SK-N-SH treated with all-trans-retinoic acid at 6 μM for 48 hours (cell line): ENCODE measurements around the gene CASP9.

Experiments used
- ATAC-seq: fragments of 200-7000 bp; cut with Tn5 transposase; 3 replicates; pipeline ENCODE4 v1.9.1; 2020; ENCODE audit warnings: mild to moderate bottlenecking, moderate library complexity
- BACH2 ChIP-seq: fragments of 250-450 bp; sonication (Bioruptor Pico); IDR thresholded peaks from 2 replicates; pipeline ENCODE4 v1.9.0; 2021; ENCODE audit warnings: mild to moderate bottlenecking, borderline replicate concordance
- CSDC2 ChIP-seq: fragments of 250-450 bp; sonication (Bioruptor Pico); IDR thresholded peaks from 2 replicates; pipeline ENCODE4 v1.5.0; 2020; ENCODE audit warnings: mild to moderate bottlenecking, moderate library complexity
- ESRRG ChIP-seq: fragments of 250-450 bp; sonication (Bioruptor Pico); IDR thresholded peaks from 2 replicates; pipeline ENCODE4 v1.6.1; 2021; ENCODE audit warnings: mild to moderate bottlenecking
- GLIS3 ChIP-seq: fragments of 250-450 bp; sonication (Bioruptor Pico); IDR thresholded peaks from 2 replicates; pipeline ENCODE4 v1.5.0; 2020; ENCODE audit warnings: mild to moderate bottlenecking, moderate library complexity
- ISL1 ChIP-seq: fragments of 250-450 bp; sonication (Bioruptor Pico); IDR thresholded peaks from 2 replicates; pipeline ENCODE4 v2.1.2; 2022; ENCODE audit warnings: mild to moderate bottlenecking, moderate library complexity
- OSR1 ChIP-seq: fragments of 250-450 bp; sonication (Bioruptor Pico); IDR thresholded peaks from 2 replicates; pipeline ENCODE4 v1.8.0; 2022; ENCODE audit warnings: moderate library complexity, mild to moderate bottlenecking, inconsistent platforms
- PPARA ChIP-seq: fragments of 250-450 bp; sonication (Bioruptor Pico); IDR thresholded peaks from 2 replicates; pipeline ENCODE4 v1.5.0; 2020; ENCODE audit warnings: mild to moderate bottlenecking, borderline replicate concordance
- SNAI2 ChIP-seq: fragments of 250-450 bp; sonication (Bioruptor Pico); IDR thresholded peaks from 2 replicates; pipeline ENCODE4 v1.5.0; 2020; ENCODE audit warnings: mild to moderate bottlenecking, moderate library complexity
- TCF4 ChIP-seq: fragments of 250-450 bp; sonication (Bioruptor Pico); IDR thresholded peaks from 2 replicates; pipeline ENCODE4 v1.8.0; 2021; ENCODE audit warnings: mild to moderate bottlenecking, moderate library complexity, borderline replicate concordance
- TOX ChIP-seq: fragments of 250-450 bp; sonication (Bioruptor Pico); IDR thresholded peaks from 2 replicates; pipeline ENCODE4 v1.8.0; 2021; ENCODE audit warnings: mild to moderate bottlenecking, moderate library complexity, borderline replicate concordance
- ZFP3 ChIP-seq: fragments of 250-450 bp; sonication (Bioruptor Pico); IDR thresholded peaks from 2 replicates; pipeline ENCODE4 v1.5.0; 2020; ENCODE audit warnings: mild to moderate bottlenecking, moderate library complexity
- ZFP30 ChIP-seq: fragments of 450-650 bp; formaldehyde crosslinking; IDR thresholded peaks from 2 replicates; pipeline ENCODE4 v1.5.0; 2022; ENCODE audit warnings: mild to moderate bottlenecking, moderate library complexity
- ZNF70 ChIP-seq: fragments of 450-650 bp; formaldehyde crosslinking; IDR thresholded peaks from 2 replicates; pipeline ENCODE4 v1.5.0; 2020; ENCODE audit warnings: mild to moderate bottlenecking, moderate library complexity
- ZNF8 ChIP-seq: fragments of 450-650 bp; formaldehyde crosslinking; IDR thresholded peaks from 2 replicates; pipeline ENCODE4 v1.5.0; 2020; ENCODE audit warnings: mild to moderate bottlenecking, moderate library complexity
- TF ChIP-seq, protein P1 (sequence below): fragments of 250-450 bp; sonication (Bioruptor Pico); IDR thresholded peaks from 2 replicates; pipeline ENCODE4 v1.8.0; 2020; ENCODE audit warnings: mild to moderate bottlenecking, moderate library complexity, borderline replicate concordance
- TF ChIP-seq, protein P2 (sequence below): fragments of 250-450 bp; sonication (Bioruptor Pico); IDR thresholded peaks from 2 replicates; pipeline ENCODE4 v1.8.0; 2021; ENCODE audit warnings: low read depth, mild to moderate bottlenecking, moderate library complexity, borderline replicate concordance
- TF ChIP-seq, protein P3 (sequence below): fragments of 250-450 bp; sonication (Bioruptor Pico); IDR thresholded peaks from 2 replicates; pipeline ENCODE4 v1.5.0; 2020; ENCODE audit warnings: mild to moderate bottlenecking, moderate library complexity
- TF ChIP-seq, protein P4 (sequence below): fragments of 250-450 bp; sonication (Bioruptor Pico); IDR thresholded peaks from 2 replicates; pipeline ENCODE4 v1.5.1; 2020; ENCODE audit warnings: low read depth, mild to moderate bottlenecking, moderate library complexity

Gene CASP9

GRCh38 chr1:15479654-15480347, 44.2 kb downstream of the CASP9 start:
- TF ChIP-seq ESRRG (CRISPR knock-in tag) (no peak), GLIS3 (CRISPR knock-in tag) (no peak), TOX (CRISPR knock-in tag) (no peak), ZFP30 (no peak), BACH2 (no peak), OSR1 (no peak), ZFP3 (no peak)
- TF ChIP-seq, protein P1, sequence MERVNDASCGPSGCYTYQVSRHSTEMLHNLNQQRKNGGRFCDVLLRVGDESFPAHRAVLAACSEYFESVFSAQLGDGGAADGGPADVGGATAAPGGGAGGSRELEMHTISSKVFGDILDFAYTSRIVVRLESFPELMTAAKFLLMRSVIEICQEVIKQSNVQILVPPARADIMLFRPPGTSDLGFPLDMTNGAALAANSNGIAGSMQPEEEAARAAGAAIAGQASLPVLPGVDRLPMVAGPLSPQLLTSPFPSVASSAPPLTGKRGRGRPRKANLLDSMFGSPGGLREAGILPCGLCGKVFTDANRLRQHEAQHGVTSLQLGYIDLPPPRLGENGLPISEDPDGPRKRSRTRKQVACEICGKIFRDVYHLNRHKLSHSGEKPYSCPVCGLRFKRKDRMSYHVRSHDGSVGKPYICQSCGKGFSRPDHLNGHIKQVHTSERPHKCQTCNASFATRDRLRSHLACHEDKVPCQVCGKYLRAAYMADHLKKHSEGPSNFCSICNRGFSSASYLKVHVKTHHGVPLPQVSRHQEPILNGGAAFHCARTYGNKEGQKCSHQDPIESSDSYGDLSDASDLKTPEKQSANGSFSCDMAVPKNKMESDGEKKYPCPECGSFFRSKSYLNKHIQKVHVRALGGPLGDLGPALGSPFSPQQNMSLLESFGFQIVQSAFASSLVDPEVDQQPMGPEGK, result no peak
- TF ChIP-seq, protein P2, sequence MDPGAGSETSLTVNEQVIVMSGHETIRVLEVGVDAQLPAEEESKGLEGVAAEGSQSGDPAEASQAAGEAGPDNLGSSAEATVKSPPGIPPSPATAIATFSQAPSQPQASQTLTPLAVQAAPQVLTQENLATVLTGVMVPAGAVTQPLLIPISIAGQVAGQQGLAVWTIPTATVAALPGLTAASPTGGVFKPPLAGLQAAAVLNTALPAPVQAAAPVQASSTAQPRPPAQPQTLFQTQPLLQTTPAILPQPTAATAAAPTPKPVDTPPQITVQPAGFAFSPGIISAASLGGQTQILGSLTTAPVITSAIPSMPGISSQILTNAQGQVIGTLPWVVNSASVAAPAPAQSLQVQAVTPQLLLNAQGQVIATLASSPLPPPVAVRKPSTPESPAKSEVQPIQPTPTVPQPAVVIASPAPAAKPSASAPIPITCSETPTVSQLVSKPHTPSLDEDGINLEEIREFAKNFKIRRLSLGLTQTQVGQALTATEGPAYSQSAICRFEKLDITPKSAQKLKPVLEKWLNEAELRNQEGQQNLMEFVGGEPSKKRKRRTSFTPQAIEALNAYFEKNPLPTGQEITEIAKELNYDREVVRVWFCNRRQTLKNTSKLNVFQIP (CRISPR knock-in tag), result no peak
- no peak for ATAC-seq

DNA sequence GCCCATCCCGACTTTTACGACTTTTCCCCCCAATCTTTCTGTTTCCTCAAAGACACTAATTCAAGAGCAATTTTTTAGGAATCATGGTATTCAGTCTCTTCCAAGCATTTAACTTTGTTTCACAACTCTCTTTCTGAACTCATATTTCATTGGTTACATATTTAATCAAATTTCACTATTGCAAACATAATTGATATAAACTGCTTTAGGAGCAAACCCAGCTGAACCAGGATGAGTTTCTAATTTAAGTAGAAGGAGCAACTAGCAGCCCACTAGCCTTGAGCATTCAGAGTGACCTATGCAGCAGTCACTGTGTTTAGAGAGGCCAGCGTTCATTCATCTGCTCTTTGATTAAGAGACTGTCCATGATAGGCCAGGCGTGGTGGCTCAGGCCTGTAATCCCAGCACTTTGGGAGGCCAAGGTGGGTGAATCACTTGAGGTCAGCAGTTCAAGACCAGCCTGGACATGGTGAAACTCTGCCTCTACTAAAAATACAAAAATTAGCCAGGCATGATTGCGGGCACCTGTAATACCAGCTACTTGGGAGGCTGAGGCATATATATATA, 46.3 kb downstream of the CASP9 start:
- ATAC-seq, result no peak
- TF ChIP-seq BACH2, result no peak
- TF ChIP-seq SNAI2, result no peak
- TF ChIP-seq ZFP3, result no peak
- TF ChIP-seq TCF4 (CRISPR knock-in tag), result no peak
- no peak for TF ChIP-seq PPARA (CRISPR knock-in tag)
- TF ChIP-seq, protein P2 (CRISPR knock-in tag), result no peak
- TF ChIP-seq, protein P3, sequence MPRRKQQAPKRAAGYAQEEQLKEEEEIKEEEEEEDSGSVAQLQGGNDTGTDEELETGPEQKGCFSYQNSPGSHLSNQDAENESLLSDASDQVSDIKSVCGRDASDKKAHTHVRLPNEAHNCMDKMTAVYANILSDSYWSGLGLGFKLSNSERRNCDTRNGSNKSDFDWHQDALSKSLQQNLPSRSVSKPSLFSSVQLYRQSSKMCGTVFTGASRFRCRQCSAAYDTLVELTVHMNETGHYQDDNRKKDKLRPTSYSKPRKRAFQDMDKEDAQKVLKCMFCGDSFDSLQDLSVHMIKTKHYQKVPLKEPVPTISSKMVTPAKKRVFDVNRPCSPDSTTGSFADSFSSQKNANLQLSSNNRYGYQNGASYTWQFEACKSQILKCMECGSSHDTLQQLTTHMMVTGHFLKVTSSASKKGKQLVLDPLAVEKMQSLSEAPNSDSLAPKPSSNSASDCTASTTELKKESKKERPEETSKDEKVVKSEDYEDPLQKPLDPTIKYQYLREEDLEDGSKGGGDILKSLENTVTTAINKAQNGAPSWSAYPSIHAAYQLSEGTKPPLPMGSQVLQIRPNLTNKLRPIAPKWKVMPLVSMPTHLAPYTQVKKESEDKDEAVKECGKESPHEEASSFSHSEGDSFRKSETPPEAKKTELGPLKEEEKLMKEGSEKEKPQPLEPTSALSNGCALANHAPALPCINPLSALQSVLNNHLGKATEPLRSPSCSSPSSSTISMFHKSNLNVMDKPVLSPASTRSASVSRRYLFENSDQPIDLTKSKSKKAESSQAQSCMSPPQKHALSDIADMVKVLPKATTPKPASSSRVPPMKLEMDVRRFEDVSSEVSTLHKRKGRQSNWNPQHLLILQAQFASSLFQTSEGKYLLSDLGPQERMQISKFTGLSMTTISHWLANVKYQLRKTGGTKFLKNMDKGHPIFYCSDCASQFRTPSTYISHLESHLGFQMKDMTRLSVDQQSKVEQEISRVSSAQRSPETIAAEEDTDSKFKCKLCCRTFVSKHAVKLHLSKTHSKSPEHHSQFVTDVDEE (CRISPR knock-in tag), result no peak
- no peak for TF ChIP-seq ZNF8 (CRISPR knock-in tag)
- TF ChIP-seq, protein P4, sequence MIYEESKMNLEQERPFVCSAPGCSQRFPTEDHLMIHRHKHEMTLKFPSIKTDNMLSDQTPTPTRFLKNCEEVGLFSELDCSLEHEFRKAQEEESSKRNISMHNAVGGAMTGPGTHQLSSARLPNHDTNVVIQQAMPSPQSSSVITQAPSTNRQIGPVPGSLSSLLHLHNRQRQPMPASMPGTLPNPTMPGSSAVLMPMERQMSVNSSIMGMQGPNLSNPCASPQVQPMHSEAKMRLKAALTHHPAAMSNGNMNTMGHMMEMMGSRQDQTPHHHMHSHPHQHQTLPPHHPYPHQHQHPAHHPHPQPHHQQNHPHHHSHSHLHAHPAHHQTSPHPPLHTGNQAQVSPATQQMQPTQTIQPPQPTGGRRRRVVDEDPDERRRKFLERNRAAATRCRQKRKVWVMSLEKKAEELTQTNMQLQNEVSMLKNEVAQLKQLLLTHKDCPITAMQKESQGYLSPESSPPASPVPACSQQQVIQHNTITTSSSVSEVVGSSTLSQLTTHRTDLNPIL, result no peak

DNA sequence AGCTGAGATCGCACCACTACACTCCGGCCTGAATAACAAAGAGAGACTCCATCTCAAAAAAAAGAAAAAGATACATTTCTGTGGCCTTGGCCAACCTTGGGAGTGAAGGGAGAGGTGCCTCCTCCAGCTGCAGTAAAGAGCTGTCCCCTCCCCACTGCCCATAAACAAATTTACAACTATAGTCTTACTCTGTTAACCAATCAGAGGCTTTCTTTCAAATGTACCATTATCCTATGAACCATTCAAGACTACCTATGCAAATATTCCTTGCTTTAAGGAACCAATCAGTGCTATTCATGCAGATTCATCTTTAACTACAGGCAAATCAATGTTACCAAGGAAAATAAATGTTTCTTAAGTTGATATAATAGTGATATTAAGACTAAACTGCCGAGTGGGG, 47.1 kb downstream of the CASP9 start:
- TF ChIP-seq, protein P1, result no peak
- TF ChIP-seq CSDC2 (CRISPR knock-in tag) (no peak), TCF4 (CRISPR knock-in tag) (no peak), PPARA (CRISPR knock-in tag) (no peak), ISL1 (CRISPR knock-in tag) (no peak), ZNF70 (CRISPR knock-in tag) (no peak)
- TF ChIP-seq, all 23 proteins: peak for 0
- ATAC-seq, result no peak
